ENCODE data around the gene PTGR3.

Gene PTGR3

DNA sequence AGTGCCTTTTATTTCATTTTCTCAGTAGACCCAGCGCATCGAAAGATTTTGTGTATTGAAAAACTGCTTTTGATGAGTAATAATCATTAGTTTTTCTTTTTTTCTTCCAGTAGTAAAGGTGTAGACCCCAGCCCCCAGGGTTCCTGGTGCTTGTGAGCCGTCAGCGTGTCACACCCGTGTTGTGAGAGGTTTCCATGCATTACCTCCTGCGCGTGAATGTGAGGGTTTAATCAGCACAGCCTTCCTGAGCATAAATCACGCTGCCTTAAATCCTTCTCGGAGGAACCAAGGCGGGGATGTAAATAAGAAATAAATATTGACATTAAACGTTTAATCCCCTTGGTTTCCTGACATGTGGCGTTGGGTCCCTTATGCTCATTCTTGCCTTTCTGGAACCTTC, 26.0 kb upstream of the PTGR3 start:
- DNase-seq: no peak

DNA sequence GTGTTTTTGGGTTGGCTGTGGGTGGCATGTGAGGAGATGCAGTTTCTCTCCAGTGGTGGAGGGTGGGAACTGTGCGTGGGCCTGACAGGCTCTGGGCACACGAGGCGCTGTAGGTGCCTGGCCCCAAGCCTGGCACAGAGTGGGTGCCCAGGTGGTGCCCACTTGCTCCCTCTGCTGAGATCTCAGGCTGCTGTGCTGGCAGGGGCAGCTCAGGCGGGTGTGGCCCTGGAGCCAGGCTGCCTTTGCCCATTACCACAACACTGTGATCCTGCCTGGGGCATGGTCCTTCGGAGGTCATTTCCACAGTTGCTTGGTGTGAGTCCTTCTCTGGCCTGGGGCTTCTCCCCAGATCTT, 22.1 kb upstream of the PTGR3 start:
- no peak for DNase-seq

- DNase-seq: no peak
Measured at GRCh38 chr18:75230163-75231052, 21.5 kb upstream of the PTGR3 start.

- no peak for DNase-seq
Measured at GRCh38 chr18:75229437-75229836, 20.5 kb upstream of the PTGR3 start.

- no peak for DNase-seq
Measured at GRCh38 chr18:75228967-75229366, 20.0 kb upstream of the PTGR3 start.

- no peak for DNase-seq
Measured at GRCh38 chr18:75227535-75228296, 18.8 kb upstream of the PTGR3 start.

DNA sequence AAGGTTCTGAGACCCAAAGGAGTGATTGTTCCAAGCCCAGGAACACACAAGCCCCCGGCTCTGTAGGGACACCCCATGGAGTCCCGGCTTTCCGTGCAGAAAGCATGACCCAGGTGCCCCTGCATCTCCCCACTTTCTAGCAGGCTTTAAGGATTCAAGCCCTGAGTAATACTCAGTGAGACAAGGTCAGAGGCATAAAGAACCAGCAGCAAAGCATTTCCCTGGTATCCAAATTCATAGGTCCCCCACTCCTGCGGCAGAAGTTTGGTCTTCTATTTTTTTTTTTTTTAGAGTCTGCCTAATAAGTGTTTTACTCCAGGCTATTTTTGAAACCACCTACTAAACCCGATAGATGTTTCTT, 18.0 kb upstream of the PTGR3 start:
- no peak for DNase-seq

DNA sequence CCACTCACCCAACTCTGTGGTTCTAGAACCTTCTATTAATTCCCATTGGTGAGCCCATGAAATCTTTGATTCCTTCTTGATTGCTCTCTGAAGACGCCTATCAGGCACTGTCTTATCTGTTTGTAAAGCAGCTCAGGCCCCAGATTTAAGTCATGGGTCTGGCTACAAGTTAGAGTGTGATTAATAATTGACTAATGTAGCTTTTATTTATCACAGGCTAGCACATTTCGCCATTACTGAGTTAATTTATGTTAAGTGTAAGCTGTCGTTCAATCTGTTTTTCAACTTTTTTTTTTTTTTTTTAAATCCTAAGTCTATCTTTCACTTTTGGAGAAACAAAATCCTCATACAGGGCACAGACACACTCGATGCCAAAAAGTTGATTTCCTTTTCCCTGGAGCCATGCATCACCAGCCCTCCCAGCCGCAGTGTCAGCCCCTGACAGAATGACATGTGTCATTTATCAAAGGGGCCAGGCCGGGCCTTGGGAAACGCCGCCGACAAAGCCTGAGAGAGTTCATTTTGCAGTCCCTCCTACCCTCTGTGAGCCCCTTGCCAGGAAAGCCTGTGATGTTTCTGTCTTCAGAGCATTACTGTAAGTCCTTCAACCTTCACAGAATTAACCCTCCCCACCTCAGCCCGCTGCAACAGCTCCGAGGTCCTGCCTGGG, 17.5 kb upstream of the PTGR3 start:
- no peak for DNase-seq

DNA sequence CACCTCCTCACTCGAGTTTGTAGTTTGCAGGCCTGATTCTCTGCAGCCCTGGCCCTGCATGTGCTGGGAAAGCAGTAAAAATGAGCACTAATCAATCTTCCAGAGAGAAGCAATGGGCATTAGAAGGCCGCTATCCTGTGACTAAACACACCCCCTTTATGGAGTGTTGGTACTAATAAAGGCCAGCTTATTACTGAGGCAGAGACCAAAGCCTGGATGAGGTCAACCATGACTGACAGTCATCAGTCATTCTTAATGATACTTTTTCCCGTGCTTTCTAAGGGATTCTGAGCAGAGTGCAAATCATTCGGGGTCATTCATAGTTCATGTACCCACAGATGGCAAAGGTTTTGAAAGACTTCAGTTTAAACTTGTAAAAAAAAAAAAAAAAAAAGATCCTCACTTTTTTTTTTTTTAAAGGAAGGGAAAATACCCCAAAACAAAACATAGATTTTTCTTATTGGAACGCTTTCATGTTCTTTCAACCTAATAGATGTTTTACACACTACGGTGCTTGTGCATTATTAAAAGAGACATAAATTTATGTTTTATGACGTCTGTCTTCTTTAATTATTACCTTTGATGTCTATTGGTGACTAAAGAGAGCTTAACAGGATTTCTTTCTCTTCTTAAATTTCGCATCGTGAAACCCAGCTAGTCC, 14.9 kb upstream of the PTGR3 start:
- DNase-seq: no peak

GRCh38 chr18:75222407-75222806, 13.5 kb upstream of the PTGR3 start:
- no peak for DNase-seq

- no peak for DNase-seq
Measured at GRCh38 chr18:75221897-75222296, 13.0 kb upstream of the PTGR3 start.

- no peak for DNase-seq
Measured at GRCh38 chr18:75221397-75221796, 12.5 kb upstream of the PTGR3 start.

GRCh38 chr18:75220551-75221355, 11.8 kb upstream of the PTGR3 start:
- no peak for DNase-seq

DNA sequence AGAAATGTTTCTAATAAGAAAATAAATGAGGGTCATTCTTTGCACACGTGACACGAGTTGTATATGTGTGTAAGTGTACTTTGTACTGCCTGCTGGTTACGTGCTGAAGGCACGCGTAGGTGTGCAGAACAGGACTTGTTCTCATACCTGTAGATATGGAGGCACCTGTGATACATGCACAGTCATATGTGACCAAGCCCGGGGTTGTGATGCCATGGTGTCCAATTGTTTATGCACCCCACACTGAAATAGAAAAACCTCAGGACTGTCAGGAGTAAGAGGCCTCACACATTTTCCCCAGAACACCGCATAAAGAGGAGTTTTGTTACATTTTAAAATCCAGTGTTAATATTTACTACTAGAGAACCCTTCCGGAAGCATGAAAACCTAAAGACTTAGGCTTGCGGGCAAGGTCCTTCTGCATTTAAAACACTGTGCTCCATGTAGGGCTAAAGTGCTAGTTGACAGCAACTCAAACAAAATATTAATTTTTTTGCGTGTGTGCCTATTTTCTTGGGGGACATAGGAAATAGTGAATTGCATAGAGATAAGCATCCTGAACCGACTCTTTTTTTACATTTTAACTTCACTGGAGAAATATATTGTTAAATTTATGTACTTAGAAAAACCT, 10.9 kb upstream of the PTGR3 start:
- no peak for DNase-seq

GRCh38 chr18:75218065-75218923, 9.4 kb upstream of the PTGR3 start:
- DNase-seq: no peak

- no peak for DNase-seq
Measured at GRCh38 chr18:75216911-75217689, 8.2 kb upstream of the PTGR3 start.

DNA sequence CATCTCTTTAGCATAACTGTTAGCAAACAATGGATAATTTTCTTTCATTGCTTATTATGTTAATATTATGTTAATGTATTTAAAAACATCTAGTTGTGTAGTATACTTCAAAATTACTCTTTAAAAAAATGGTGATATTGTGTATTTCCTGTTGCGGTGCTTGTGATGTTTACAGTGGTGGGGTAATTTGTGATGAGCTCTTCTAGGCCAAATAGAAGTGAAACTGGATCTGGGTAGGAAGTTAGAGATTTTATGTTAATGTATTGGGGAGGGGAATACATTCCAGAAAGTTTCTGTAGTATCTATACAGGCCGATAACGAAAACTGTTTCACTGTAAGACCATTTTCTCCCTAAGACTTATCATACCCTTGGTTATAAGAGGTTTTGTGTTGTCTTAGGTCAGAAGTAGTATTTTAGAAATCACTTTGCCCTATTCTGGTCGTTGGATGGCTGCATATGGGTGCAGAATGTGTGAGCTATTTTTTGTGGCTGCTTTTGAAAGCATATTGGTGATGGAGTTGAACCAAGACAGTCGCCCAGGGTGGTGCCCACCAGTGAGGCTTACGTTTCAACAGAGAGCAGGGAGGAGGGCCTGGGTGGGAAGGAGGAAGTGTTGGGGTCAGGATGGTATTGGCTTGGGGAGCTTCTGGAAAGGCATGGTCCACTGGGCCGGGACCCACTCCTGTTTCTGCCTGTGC, 7.4 kb upstream of the PTGR3 start:
- DNase-seq: no peak

DNA sequence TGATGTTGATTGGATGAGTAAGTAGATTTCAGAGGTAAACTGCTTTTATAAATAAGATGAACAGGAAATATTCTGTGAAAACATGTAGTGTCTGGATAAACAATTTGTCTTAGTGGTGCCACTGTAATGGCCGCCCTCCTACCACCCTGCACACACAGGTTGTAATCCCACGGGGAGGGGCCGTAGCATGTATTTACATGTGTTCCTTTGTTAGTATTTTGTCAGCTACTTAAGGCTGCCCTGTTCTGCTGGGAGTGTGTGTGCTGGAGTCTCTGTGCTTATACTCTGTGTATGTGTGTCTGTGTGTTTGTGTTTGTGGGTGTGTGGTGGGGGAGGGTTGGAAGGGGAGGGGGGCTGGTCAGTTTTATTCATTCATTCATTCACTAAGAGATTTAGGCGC, 6.7 kb upstream of the PTGR3 start:
- DNase-seq: no peak
